Measurements from ENCODE around the gene HS2ST1. TPM values are rescaled to one million over a fixed set of nuclear protein-coding genes. Genes with fewer than 3 reads are reported as not detected.

HS2ST1 gene
- polyA plus RNA-seq, 2 of the 4 experiments (the other 2 are of a cell fraction): 15.7 to 26.7 TPM

DNA sequence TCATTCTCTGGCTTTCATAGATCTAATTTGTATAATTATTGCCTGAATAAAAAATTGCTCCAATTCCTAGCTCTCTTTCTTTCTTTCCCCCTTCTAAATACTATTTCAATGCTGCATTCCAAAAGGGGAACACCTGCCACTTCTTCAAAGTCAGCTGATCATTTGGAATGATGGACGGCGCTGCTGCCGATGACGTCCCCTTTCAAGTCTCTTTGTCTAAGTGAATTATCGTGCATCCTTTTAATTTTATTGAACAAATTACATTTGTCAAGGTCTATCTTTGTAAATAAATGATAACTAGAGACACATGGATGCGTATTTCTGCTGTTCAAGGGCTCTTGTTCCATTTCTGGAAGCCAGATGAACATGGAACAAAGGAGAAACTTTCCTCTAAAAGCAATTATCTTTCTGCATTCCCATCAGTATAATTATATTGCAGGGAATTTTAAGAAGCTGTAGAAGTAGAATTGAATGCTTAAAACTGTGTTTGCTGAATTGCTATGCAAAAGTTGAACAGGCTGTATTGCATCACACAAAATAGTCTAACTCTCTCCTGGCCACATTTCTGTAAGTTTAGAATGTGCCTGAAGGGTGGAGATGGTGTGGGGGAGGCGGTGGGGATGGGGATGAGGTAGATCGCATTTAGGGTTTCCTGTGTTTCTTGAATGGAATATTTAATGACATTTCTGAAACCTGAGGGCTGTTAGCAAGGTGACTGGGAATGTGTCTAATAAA, 222.3 kb downstream of the HS2ST1 start:
- no peak for FAIRE-seq
- H3K27ac ChIP-seq: no peak overlapping the region
- CTCF ChIA-PET: no interaction called here

DNA sequence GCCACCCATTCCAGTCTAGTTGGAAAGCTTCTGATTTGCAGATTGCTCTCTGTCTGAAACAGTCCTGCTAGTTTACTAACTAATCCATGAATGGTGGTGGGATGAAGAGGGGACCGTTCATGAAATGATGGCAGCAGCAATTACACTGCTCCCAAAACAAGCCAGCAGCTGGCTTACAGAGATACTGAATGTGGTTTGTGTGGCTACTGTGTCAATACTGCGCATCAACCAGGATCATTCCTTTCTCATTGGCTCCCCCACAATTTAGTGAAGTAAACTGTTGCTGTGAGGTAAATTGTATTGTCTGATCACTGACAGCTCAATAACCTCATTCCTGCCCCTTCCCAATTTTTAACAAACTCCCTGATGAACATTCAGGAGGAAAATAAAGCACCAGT, 222.9 kb downstream of the HS2ST1 start:
- Histone ChIP-seq H3K27ac (no peak overlapping the region), H3K4me1 (no peaks in the 10 kb centered on the region), H3K4me2 (no peak overlapping the region), H3K4me3 (no peak overlapping the region), H3K9me3 (no peaks in the 10 kb centered on the region)
- POLR2A ChIA-PET: no interaction called here
- WGBS (ENCODE audit: missing lambda C conversion rate): 50% methylated on average over 2 of the region's 2 CpGs
- DNase-seq (ENCODE audit: low read depth in 1 of 2, low spot score in 1 of 2): no peak
- ATAC-seq: no peak
- no peak for FAIRE-seq
- TF ChIP-seq POLR2AphosphoS2 (conservative IDR thresholded peaks at IDR 0.05; ENCODE audit: low read length): no peak
- TF ChIP-seq HOXB13 (CRISPR knock-in tag; IDR thresholded peaks at IDR 0.05; ENCODE audit: low read depth): no peak
- no peak for TF ChIP-seq PHF8 (IDR thresholded peaks at IDR 0.05; ENCODE audit: borderline replicate concordance, low read depth)
- no peak for TF ChIP-seq EHF (CRISPR knock-in tag; IDR thresholded peaks at IDR 0.05)
- no peak for TF ChIP-seq HEYL (CRISPR knock-in tag; IDR thresholded peaks at IDR 0.05)
- TF ChIP-seq MAFK (IDR thresholded peaks at IDR 0.05; ENCODE audit: partially characterized antibody): no peak
- TF ChIP-seq NR3C1 (IDR thresholded peaks at IDR 0.05): no peak
- TF ChIP-seq, protein P1, sequence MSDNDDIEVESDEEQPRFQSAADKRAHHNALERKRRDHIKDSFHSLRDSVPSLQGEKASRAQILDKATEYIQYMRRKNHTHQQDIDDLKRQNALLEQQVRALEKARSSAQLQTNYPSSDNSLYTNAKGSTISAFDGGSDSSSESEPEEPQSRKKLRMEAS (IDR thresholded peaks at IDR 0.05): no peak
- TF ChIP-seq ELK1 (IDR thresholded peaks at IDR 0.05; ENCODE audit: low read depth, low read length): no peak
- CTCF ChIA-PET: no interaction called here

More for the DNA sequence above, 222.3 kb downstream of the HS2ST1 start:
- H3K4me1 ChIP-seq: no peaks in the 10 kb centered on the region
- POLR2A ChIA-PET: no interaction called here
- no peak for TF ChIP-seq CBX8 (IDR thresholded peaks at IDR 0.05)
- TF ChIP-seq HDAC2 (IDR thresholded peaks at IDR 0.05): no peak
- no peak for TF ChIP-seq FOSL2 (IDR thresholded peaks at IDR 0.05)
- no peak for TF ChIP-seq FOSL2 (CRISPR knock-in tag; IDR thresholded peaks at IDR 0.05)
- TF ChIP-seq EHMT2 (IDR thresholded peaks at IDR 0.05; ENCODE audit: low read depth): no peak
- TF ChIP-seq CHD2 (IDR thresholded peaks at IDR 0.05; ENCODE audit: low read length, partially characterized antibody): no peak
- no peak for TF ChIP-seq HOXA7 (CRISPR knock-in tag; IDR thresholded peaks at IDR 0.05)
- TF ChIP-seq REST (IDR thresholded peaks at IDR 0.05): no peak
- no peak for TF ChIP-seq CBX2 (IDR thresholded peaks at IDR 0.05; ENCODE audit: borderline replicate concordance, low read depth)
- TF ChIP-seq TP53 (CRISPR knock-in tag; IDR thresholded peaks at IDR 0.05): no peak
- no peak for TF ChIP-seq RCOR1 (IDR thresholded peaks at IDR 0.05; ENCODE audit: low read depth, low read length)
- TF ChIP-seq ATOH8 (CRISPR knock-in tag; IDR thresholded peaks at IDR 0.05; ENCODE audit: low read depth): no peak
- TF ChIP-seq ZSCAN20 (CRISPR knock-in tag; IDR thresholded peaks at IDR 0.05): no peak
- no peak for TF ChIP-seq CEBPB (IDR thresholded peaks at IDR 0.05)
- TF ChIP-seq PHF8 (IDR thresholded peaks at IDR 0.05; ENCODE audit: borderline replicate concordance, low read depth): no peak
- no peak for TF ChIP-seq BCL3 (IDR thresholded peaks at IDR 0.05)
- no peak for TF ChIP-seq KDM1A (IDR thresholded peaks at IDR 0.05; ENCODE audit: low read depth)
- DNase-seq (ENCODE audit: low read depth in 1 of 2, low spot score in 1 of 2) (no peak), ATAC-seq (no peak)
- WGBS (ENCODE audit: missing lambda C conversion rate): 54% methylated on average over 8 of the region's 8 CpGs
- no peak overlapping the region for H3K4me2 ChIP-seq
- H3K4me3 ChIP-seq: no peak overlapping the region
- no peaks in the 10 kb centered on the region for H3K9me3 ChIP-seq
